HepG2 (cell line): ENCODE results near the gene PLAA. TPM values are rescaled to one million over a fixed set of nuclear protein-coding genes. Genes with fewer than 3 reads are reported as not detected.
A peak's percentile ranks its signal among the peaks of the same experiment; 100 is the strongest.

Experiments used
- ARID3A ChIP-seq: IDR thresholded peaks from 2 replicates; pipeline ENCODE4 v1.6.1; 2012; ENCODE audit warnings: low read depth, low read length, improper control_type of control experiment
- CERS6 ChIP-seq: sonication (generic); formaldehyde crosslinking; IDR thresholded peaks from 2 replicates; pipeline ENCODE4 v1.5.0; 2020; ENCODE audit warnings: missing genetic modification reagents
- CREB3 ChIP-seq: sonication (generic); formaldehyde crosslinking; IDR thresholded peaks from 2 replicates; pipeline ENCODE4 v1.5.0; 2020; ENCODE audit warnings: missing genetic modification reagents
- GTF2F1 ChIP-seq: fragments of 150-350 bp; IDR thresholded peaks from 2 replicates; pipeline ENCODE4 v1.6.1; 2014; ENCODE audit warnings: low read length
- HHEX ChIP-seq: IDR thresholded peaks from 2 replicates; pipeline ENCODE4 v1.6.1; 2016; ENCODE audit warnings: control low read depth
- MAFF ChIP-seq: IDR thresholded peaks from 2 replicates; pipeline ENCODE4 v1.6.1; 2011; ENCODE audit warnings: low read depth, low read length, improper control_type of control experiment
- SKIL ChIP-seq: sonication (generic); formaldehyde crosslinking; IDR thresholded peaks from 2 replicates; pipeline ENCODE4 v1.8.0; 2022; ENCODE audit warnings: missing genetic modification reagents, mild to moderate bottlenecking, moderate library complexity, borderline replicate concordance
- ZNF276 ChIP-seq: sonication (generic); formaldehyde crosslinking; IDR thresholded peaks from 2 replicates; pipeline ENCODE4 v1.4.0; 2020; ENCODE audit warnings: mild to moderate bottlenecking, low read depth, missing genetic modification reagents
- ZNF282 ChIP-seq: fragments of 450-650 bp; IDR thresholded peaks from 2 replicates; pipeline ENCODE4 v1.6.1; 2018; ENCODE audit not compliant: partially characterized antibody
- ZNF441 ChIP-seq: sonication (generic); formaldehyde crosslinking; IDR thresholded peaks from 2 replicates; pipeline ENCODE4 v1.7.0; 2021; ENCODE audit warnings: missing genetic modification reagents, borderline replicate concordance
- ZNF609 ChIP-seq: sonication (generic); formaldehyde crosslinking; IDR thresholded peaks from 2 replicates; pipeline ENCODE4 v1.4.0; 2020; ENCODE audit warnings: mild to moderate bottlenecking, missing genetic modification reagents, borderline replicate concordance
- ZNF710 ChIP-seq: sonication (generic); formaldehyde crosslinking; IDR thresholded peaks from 2 replicates; pipeline ENCODE4 v1.5.0; 2020; ENCODE audit warnings: mild to moderate bottlenecking, missing genetic modification reagents, borderline replicate concordance
- polyA plus RNA-seq, 8 experiments: library from polyadenylated mRNA; depleted of rRNA in 3 of 8; stranded (reverse) in 7 of 8; unstranded in 1 of 8; fragments of >200 nt; fragmentation: Illumina TruSeq in 4 of 8; extraction: Trizol in 4 of 8; gene quantifications; 2 replicates each; pipeline versions ENCODE4 v1.2.1 to v1.2.3, GENCODE V29; 2011 to 2016; ENCODE audit warnings: low read depth in 4 of 8, missing spikeins in 1 of 8, mixed read lengths in 1 of 8; ENCODE audit not compliant: insufficient read depth in 1 of 8
- total RNA-seq, 5 experiments: library from RNA; depleted of rRNA; stranded (reverse); fragments of >200 nt; fragmentation: Illumina TruSeq; extraction: Trizol; gene quantifications; 2 replicates each; pipeline ENCODE4 v1.2.3, GENCODE V29; 2016; ENCODE audit warnings: low read depth in 1 of 5

The PLAA gene
- total and polyA plus RNA-seq, 2 of the 13 experiments (the other 11 are each of a cell fraction or from before 2014, with no cell fraction given), result 5.8 to 22.9 TPM

- TF ChIP-seq ARID3A (no peak), MAFF (no peak), CREB3 (CRISPR knock-in tag) (0 out of 2 replicates have a peak, but pooled peaks have one; percentile 21), SKIL (CRISPR knock-in tag) (no peak), GTF2F1 (no peak), HHEX (CRISPR knock-in tag) (no peak), ZNF282 (no peak), ZNF609 (CRISPR knock-in tag) (no peak), ZNF276 (0 out of 2 replicates have a peak, but pooled peaks have one; percentile 56), ZNF710 (CRISPR knock-in tag) (no peak; the same call in 1 of the 2 replicates), CERS6 (CRISPR knock-in tag) (no peak), ZNF441 (CRISPR knock-in tag) (no peak)
These were observed 9.1 kb upstream of the PLAA start, which contains the start of gene IFT74 (continued) for GRCh38 chr9:26955921-26956859.
